ENCODE measurements around the gene NCKAP5L. TPM values are rescaled to one million over a fixed set of nuclear protein-coding genes. Genes with fewer than 3 reads are reported as not detected.
A peak's percentile ranks its signal among the peaks of the same experiment; 100 is the strongest.

NCKAP5L gene
- total and polyA plus RNA-seq, 10 donors: 3.6 to 29.4 (median 21.1) TPM

DNA sequence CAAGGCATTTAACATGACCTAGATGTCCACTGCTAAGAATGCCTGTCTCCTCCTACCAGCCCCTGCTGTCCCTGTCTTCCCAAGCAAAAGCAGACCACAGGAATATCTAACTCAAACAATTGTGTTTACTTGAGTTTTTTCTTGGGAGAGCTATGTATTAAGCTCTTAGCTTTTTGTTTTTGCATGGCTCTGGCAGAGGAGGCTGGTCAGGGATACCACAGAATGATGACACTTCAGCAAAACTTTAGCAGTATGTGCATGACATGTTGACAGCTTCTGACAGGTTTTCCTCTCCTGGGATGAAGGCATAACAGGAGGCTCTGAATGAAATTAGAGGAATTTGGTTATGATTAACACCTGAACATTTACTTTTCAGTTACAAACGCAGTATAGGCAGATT is 79.9 kb downstream of the NCKAP5L start:
- TF ChIP-seq POLR2A (IDR thresholded peaks at IDR 0.05) (no peak), POLR2AphosphoS5 (IDR thresholded peaks at IDR 0.05) (no peak)
- TF ChIP-seq, protein P1, sequence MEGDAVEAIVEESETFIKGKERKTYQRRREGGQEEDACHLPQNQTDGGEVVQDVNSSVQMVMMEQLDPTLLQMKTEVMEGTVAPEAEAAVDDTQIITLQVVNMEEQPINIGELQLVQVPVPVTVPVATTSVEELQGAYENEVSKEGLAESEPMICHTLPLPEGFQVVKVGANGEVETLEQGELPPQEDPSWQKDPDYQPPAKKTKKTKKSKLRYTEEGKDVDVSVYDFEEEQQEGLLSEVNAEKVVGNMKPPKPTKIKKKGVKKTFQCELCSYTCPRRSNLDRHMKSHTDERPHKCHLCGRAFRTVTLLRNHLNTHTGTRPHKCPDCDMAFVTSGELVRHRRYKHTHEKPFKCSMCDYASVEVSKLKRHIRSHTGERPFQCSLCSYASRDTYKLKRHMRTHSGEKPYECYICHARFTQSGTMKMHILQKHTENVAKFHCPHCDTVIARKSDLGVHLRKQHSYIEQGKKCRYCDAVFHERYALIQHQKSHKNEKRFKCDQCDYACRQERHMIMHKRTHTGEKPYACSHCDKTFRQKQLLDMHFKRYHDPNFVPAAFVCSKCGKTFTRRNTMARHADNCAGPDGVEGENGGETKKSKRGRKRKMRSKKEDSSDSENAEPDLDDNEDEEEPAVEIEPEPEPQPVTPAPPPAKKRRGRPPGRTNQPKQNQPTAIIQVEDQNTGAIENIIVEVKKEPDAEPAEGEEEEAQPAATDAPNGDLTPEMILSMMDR (IDR thresholded peaks at IDR 0.05 in 8 of 11, conservative IDR thresholded peaks at IDR 0.05 in 3 of 11): no peak
- 60 to 70% (median 65%) methylated on average over 1 of the region's 1 CpG for WGBS, 5 donors
- Histone ChIP-seq H3K27ac (peak overlapping the region in 1 of 8 donors; percentile 9), H3K4me1 (peaks cover 60 to 100% (median 99%) of the 10 kb centered on the region in 6 donors), H3K9me3 (no peaks in the 10 kb centered on the region), H3K36me3 (peaks cover 0 to 66% (median 10%) of the 10 kb centered on the region in 6 donors), H3K4me3 (no peak overlapping the region), H3K27me3 (replicated peaks in 1 of 7) (no peaks in the 10 kb centered on the region)
- intact Hi-C loops (cut with DNase I; ENCODE audit: low total_unique reads): no loop called here
- no peak for DNase-seq

DNA sequence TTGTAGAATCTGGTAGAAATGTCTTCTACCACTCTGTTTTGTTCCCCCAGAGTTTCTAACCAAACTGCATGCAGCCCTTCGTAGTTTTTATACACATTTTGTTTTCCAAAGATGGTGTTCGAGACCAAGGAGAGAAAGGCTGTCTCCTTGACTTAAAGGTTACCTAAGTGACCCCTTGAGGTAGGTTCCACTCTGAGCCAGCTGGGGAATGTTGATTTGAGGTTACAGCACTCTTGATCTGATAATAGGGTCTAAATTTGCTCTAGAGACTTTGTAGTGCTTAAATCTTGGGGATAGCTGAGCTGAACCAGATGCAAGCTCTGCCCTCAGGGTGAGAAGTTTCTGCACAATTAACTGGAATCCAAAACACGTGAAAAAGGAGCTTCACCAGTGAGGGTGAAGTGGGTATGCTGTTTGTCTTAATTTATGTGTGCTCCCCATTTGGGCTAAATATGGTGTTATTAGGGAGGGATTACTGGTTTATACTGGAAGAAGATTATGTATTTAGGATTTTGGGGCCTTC is 83.8 kb downstream of the NCKAP5L start:
- no peak for DNase-seq
- H3K4me3 ChIP-seq: peak overlapping the region in 2 of 8 donors; percentile 8 to 70
- no peaks in the 10 kb centered on the region for H3K9me3 ChIP-seq
- H3K27ac ChIP-seq: peak overlapping the region in 1 of 8 donors; percentile 15
- peaks cover 0 to 43% (median 0%) of the 10 kb centered on the region in 6 donors for H3K36me3 ChIP-seq
- intact Hi-C loops (cut with DNase I; ENCODE audit: low total_unique reads): no loop called here
- WGBS, 5 donors: 65 to 82% (median 74%) methylated on average over 3 of the region's 3 CpGs
- peaks cover 45 to 84% (median 79%) of the 10 kb centered on the region in 6 donors for H3K4me1 ChIP-seq
- TF ChIP-seq POLR2AphosphoS5 (IDR thresholded peaks at IDR 0.05) (no peak), POLR2A (IDR thresholded peaks at IDR 0.05) (no peak)
- TF ChIP-seq, protein P1 (IDR thresholded peaks at IDR 0.05 in 8 of 11, conservative IDR thresholded peaks at IDR 0.05 in 3 of 11): no peak
- H3K27me3 ChIP-seq (replicated peaks in 1 of 7): no peaks in the 10 kb centered on the region

DNA sequence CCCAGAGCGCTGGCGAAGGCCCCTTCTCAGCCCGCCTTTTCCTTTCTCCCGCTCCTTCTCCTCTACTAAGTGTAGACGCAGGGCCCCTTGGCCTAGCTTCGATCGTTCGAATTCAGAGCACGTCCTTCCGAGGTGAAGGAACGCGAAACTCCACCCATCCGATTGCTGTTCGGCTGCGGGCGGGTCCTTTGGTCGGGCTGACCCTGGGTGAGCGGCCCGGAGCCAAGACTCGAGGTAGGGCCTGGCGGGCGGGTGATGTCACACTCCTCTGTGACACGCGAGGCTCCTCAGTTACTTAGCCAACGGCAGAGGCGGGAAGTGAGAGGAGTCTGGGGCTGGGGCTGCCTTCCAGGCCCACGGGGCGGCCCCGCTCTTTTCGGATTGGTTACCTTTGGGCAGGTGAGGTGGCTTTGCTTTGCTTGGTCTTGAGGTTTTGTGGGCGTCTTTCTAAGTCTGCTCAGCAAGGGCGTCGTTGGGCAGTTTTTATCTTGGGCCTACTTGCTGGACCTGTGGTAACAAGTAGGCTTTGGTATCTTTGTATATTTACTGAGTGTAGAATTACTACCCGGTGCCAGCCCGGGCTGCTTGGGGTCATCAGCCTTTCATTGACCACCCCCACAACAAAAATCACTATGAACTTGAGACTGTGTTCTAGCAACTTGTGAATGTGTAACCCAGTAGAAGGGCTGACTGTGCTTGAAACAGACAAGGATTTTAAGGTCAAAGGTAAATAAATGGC is 86.2 kb downstream of the NCKAP5L start:
- no peaks in the 10 kb centered on the region for H3K27me3 ChIP-seq (replicated peaks in 1 of 7)
- intact Hi-C loops (cut with DNase I; ENCODE audit: low total_unique reads): no loop called here
- H3K4me3 ChIP-seq: peak overlapping the region; percentile 56 to 88 (median 69)
- DNase-seq: peak; percentile 96
- H3K9me3 ChIP-seq: no peaks in the 10 kb centered on the region
- peaks cover 0 to 27% (median 0%) of the 10 kb centered on the region in 6 donors for H3K36me3 ChIP-seq
- peak overlapping the region; percentile 94 to 99 (median 97) for H3K27ac ChIP-seq
- peaks cover 36 to 60% (median 56%) of the 10 kb centered on the region in 6 donors for H3K4me1 ChIP-seq
- TF ChIP-seq, protein P1 (IDR thresholded peaks at IDR 0.05 in 8 of 11, conservative IDR thresholded peaks at IDR 0.05 in 3 of 11): no peak
- TF ChIP-seq POLR2AphosphoS5 (IDR thresholded peaks at IDR 0.05) (peak in 1 of 3 donors; percentile 43), POLR2A (IDR thresholded peaks at IDR 0.05) (no peak)
- 0 to 1% (median 0%) methylated on average over 34 to 35 of the region's 35 CpGs for WGBS, 5 donors

Small RNA genes within 50 kb of the gene (small RNA-seq; reads per million reads assigned to genes)
- 0 reads per million in 4 donors for gene LSM6P2

Other genes starting within 250 kb of the NCKAP5L start
- gene FAM186B, start 222.8 kb downstream of the NCKAP5L start, total RNA-seq: under 1 TPM in 4 of 7 donors, not detected in 3; 0.27 to 0.67 (median 0.41) TPM
- under 1 TPM in 2 of 3 donors, not detected in 1; 0.08 to 0.10 TPM for gene FAM186B, start 222.8 kb downstream of the NCKAP5L start, polyA plus RNA-seq
- gene PRPF40B, start 204.9 kb downstream of the NCKAP5L start, total RNA-seq: 10 to 100 TPM in 6 of 7 donors, 1 to 10 TPM in 1; 8.0 to 28.3 (median 20.7) TPM
- 10 to 100 TPM in 2 of 3 donors, 1 to 10 TPM in 1; 5.9 to 18.0 (median 13.7) TPM for gene PRPF40B, start 204.9 kb downstream of the NCKAP5L start, polyA plus RNA-seq
- 10 to 100 TPM; 26.4 to 46.9 (median 37.0) TPM for gene FMNL3, start 121.0 kb downstream of the NCKAP5L start, total RNA-seq
- gene FMNL3, start 121.0 kb downstream of the NCKAP5L start, polyA plus RNA-seq: 10 to 100 TPM in 1 of 3 donors, 1 to 10 TPM in 2; 8.6 to 13.0 (median 9.9) TPM
- 100 to 1,000 TPM; 338 to 437 (median 396) TPM for gene TMBIM6, start 86.9 kb downstream of the NCKAP5L start, total RNA-seq
- 100 to 1,000 TPM; 100 to 130 (median 106) TPM for gene TMBIM6, start 86.9 kb downstream of the NCKAP5L start, polyA plus RNA-seq
- gene BCDIN3D, start 14.7 kb upstream of the NCKAP5L start, total RNA-seq: 1 to 10 TPM; 4.8 to 7.4 (median 5.3) TPM
- gene BCDIN3D, start 14.7 kb upstream of the NCKAP5L start, polyA plus RNA-seq: 1 to 10 TPM; 3.3 to 5.1 (median 4.6) TPM
- 1 to 10 TPM in 4 of 7 donors, under 1 TPM in 2, not detected in 1; 0.09 to 3.2 (median 1.7) TPM for gene FAIM2, start 75.5 kb upstream of the NCKAP5L start, total RNA-seq
- gene FAIM2, start 75.5 kb upstream of the NCKAP5L start, polyA plus RNA-seq: under 1 TPM; 0.04 to 0.19 (median 0.17) TPM
- gene AQP2, start 122.3 kb upstream of the NCKAP5L start, total RNA-seq: not detected
- gene AQP2, start 122.3 kb upstream of the NCKAP5L start, polyA plus RNA-seq: not detected
- under 1 TPM in 3 of 7 donors, not detected in 4; 0.26 to 0.46 (median 0.30) TPM for gene AQP5, start 133.5 kb upstream of the NCKAP5L start, total RNA-seq
- under 1 TPM in 2 of 3 donors, not detected in 1; 0.05 to 0.45 TPM for gene AQP5, start 133.5 kb upstream of the NCKAP5L start, polyA plus RNA-seq
- gene AQP6, start 144.5 kb upstream of the NCKAP5L start, total RNA-seq: under 1 TPM in 1 of 7 donors, not detected in 6; 0.36 TPM
- under 1 TPM in 1 of 3 donors, not detected in 2; 0.03 TPM for gene AQP6, start 144.5 kb upstream of the NCKAP5L start, polyA plus RNA-seq
- 10 to 100 TPM in 4 of 7 donors, 1 to 10 TPM in 3; 8.1 to 21.1 (median 11.3) TPM for gene RACGAP1, start 197.1 kb upstream of the NCKAP5L start, total RNA-seq
- 1 to 10 TPM; 3.4 to 6.9 (median 5.8) TPM for gene RACGAP1, start 197.1 kb upstream of the NCKAP5L start, polyA plus RNA-seq
- gene ASIC1, start 229.2 kb upstream of the NCKAP5L start, total RNA-seq: 1 to 10 TPM in 2 of 7 donors, under 1 TPM in 5; 0.26 to 1.3 (median 0.54) TPM
- gene ASIC1, start 229.2 kb upstream of the NCKAP5L start, polyA plus RNA-seq: under 1 TPM; 0.16 to 0.33 (median 0.22) TPM